Stimulated activated naive CD4-positive, alpha-beta T cell (primary cell): ENCODE data around the gene LDB2.

Experiments used
- DNase-seq, 6 experiments: peaks; one replicate each; lab custom pipeline; 2025; lab: John Stamatoyannopoulos, UW

Gene LDB2

DNA sequence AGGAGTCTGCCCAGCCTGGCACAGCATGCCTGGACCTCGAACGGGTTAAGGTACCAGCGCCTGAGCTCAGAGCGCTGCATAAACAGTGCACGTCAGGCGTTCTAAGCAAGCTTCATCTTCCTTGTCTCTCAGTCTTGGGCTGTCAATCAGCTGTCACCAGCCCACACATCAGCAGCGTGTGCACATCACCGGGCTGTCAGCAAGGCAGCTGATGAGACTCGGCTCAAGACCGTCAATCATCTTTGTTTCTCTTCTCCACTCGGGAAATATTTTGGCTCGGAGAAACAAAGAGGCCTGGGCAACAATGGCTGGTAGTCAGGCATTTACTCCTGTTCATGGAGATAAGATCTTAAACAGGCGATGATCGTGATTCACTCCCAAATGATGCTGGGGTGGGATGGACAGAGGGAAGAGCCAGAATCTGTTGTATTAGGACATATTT lies 141.3 kb downstream of the LDB2 start:
- DNase-seq = no peak

GRCh38 chr4:16754104-16754503 lies 144.3 kb downstream of the LDB2 start:
- DNase-seq = no peak

DNA sequence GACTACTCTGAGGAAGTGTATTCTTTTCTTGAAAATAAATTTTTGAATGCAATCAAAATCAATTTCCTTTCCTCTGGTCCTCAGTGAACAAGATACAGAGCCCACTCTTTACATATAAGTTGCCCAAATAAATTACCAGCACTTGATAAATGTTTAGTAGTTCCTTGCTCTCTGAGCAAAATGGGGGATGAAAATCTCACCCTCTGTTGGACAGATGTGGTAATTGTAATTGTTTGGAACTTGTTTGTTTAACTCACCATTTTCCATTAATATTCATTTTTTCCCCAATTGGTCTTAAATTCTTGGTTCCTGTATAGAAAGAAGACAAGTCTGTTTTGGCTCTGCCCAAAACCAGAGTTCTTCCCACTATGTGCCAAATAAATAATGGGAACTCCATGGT lies 146.3 kb downstream of the LDB2 start:
- DNase-seq = no peak

DNA sequence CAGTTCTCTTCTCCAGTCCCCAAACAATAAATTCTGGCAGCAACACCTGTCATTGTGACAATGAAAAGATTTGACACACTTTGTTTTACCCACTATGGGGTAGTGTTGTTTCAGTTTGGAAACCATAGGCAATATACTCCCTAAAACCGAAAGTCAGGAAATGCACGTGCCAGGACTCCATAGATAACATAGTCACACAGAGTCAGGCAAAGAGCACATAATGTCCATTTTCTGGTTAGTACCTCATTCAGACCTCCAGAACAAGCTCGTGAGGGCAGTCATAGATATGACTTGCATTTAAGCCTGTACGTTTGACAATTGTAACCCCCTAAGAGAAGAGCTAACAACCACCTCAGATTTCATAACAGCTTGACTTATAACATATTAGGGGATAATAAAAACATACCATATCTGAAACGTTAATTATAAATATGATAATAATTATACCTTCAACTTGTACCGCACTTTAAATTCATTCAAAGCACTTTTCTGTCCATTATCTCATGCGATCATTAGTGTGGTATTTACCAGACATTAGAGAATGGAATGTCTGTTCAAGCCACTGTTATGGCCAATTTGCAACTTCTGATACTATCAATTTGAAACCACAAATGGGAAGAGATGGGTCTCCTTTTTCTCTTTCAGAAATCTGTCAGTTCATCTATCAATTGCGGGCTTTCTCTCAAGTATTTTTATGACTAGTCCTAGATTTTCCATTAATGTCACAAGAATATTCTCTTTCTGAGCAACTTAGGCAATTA lies 147.4 kb downstream of the LDB2 start:
- no peak for DNase-seq

GRCh38 chr4:16750216-16750615 lies 148.2 kb downstream of the LDB2 start:
- no peak for DNase-seq

DNA sequence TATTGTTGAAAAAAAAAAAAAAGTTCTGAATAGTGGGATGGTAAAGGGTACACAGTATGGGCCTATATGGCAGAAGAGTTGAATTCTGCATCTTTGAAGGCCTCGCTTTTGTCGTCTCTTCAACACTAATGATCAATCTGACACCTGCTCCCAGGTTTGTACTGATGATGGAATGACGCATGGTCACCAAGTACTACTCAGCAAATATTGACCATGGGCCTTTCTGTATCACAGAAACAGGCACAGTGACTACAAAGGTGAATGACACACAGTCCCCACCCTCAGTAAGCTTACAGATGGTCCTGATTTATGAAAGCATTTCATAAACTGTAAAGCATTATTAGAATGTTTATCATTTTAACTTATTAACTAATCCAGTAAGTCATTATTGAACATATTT lies 152.6 kb downstream of the LDB2 start:
- DNase-seq = no peak

DNA sequence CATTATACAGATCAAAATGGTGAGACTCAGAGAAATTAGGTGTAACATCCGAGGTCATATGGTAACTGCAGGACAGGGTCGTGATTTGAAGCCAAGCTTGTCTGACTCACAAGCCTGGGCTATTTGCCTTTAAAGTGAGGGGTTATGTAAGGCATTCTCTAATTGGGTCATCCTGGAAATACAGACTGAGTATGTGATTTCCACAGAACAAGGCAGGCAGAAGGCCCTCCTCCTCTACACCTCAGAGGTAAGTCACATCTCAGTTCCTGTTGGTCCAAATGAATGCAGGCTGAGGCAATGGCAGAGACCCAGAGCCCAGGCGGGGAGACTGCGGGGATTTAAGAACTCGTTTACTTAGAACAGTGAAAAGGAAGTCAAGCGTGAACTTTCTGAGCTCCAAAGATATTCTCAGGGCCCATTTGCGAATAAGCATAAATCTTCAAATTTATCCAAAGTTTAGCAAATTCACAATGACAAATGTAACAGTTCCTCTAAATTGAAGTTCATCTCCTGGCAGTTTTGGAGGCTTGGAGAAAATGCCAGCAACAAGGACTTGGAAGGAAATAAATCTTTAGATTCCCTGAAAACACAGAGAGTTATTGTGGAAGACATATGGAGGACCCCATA lies 153.3 kb downstream of the LDB2 start:
- DNase-seq = no peak

DNA sequence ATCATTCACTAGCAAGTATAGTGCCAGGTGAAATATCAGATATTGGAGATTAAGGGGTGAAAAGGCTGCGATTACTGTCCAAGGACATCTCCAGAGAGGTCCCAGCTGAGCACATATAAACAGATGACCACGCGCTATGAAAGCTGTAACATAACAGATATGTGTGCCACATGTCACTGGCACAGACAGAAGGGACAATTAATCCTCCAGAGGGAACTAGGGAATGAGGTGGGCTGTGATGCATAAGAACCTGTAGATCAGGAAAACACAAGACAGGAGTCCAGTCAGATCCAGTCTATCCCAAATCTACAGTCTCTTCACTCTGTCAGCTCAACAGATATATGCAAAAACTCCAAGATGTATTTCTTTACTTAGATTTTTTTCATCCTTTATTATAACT lies 157.2 kb downstream of the LDB2 start:
- DNase-seq = no peak

- no peak for DNase-seq
Measured at GRCh38 chr4:16739997-16740624, 158.3 kb downstream of the LDB2 start.

DNA sequence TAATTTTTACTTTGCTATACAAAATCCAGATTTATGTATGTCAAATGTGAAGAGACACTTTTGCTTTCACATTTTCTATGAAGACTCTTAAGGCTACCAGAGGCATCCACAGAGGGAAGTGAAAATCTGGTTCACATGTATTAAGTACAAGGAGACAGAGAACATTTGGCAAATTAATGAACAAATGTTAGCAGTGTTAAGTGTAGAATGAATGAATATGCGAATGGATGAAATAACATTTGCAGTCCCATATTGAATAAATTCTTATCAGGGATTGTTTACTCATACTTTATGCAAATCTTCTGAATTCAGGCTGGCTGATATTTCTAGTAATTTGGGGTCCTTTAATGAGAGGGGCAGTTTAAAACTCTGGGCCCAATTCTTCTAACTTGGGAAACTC lies 159.9 kb downstream of the LDB2 start:
- no peak for DNase-seq

DNA sequence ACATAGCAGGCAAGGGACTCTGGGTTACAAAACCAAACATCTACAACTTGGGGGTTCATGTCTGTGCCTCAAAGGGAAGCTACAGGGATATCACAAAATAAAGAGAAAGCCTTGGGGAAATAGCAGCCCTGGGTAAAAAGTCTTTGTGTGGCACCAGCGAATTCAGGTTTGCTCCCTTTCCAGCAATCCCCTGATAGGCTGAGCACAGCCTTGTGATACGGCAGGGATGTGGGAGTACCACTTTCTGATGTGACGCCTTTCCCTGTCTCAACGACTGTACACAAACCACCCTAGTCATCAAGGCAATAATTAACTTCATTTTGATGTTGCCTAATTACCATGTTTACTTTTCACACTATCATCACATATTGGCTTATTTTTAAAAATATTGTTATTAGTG lies 164.9 kb downstream of the LDB2 start:
- no peak for DNase-seq

DNA sequence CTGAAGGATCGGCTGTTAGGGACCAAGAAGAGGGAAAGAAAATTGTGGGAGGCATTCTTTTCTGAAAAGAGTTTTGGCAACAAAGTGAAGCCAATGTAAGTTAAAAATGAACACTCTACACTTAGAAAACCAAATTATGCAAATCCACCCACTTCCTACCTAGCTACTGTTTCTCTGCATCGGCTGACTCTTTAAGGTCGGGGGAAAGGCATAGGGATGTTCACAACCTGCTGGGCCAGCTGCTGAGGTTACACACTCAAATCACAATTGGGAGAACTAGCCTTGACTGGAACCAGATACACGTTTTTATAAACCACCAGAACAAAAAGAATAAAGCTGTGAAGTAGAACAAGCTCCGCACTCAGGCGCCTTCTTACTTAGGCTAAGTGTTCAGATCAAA lies 165.7 kb downstream of the LDB2 start:
- DNase-seq = no peak

DNA sequence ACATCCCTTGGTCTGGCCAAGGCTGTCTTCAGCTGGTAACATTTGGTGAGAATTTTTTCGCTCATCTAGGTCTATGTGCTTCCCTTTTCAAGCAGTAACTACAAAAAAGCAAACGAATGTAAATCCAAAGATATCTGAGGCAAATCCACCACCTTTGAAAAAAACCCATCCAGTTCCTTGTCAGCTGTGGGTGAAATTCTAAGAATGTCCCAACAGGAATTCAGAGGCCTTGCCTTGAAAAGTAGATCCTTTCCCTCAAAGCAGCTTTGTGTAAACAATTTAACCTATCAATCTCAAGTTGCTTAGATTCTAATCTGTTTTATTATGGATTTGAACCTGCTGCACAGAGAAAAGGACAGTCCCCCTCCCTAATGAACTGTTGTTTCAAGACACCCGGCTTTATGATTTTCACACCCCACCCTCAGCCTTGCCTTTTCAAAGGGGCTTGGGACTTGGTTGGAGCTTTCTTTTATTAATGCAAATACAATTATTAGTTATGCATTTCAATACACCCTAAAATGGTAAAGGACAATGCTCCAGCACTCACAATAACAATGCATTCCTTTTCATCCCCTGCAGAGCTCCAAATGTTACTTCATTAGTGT lies 166.6 kb downstream of the LDB2 start:
- no peak for DNase-seq

GRCh38 chr4:16730522-16731205 lies 167.8 kb downstream of the LDB2 start:
- no peak for DNase-seq

DNA sequence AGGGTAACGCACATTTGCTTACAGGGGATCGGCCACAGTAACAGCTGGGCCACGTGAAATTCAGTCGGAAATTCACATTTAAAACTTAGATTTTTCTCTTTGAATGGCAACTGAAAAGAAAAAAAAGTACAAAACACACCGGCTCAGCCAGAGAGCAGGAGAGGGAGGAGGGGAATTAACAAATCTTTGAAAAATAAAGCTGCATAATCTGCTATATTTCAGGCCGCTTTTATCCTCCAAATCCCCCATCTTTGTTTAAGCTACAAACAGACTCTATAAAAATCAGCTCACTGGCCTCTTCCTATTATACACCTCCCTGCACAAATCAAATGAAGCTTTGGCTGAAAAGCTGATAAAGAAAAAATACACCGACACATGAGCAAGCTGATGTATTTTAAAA lies 169.1 kb downstream of the LDB2 start:
- no peak for DNase-seq

DNA sequence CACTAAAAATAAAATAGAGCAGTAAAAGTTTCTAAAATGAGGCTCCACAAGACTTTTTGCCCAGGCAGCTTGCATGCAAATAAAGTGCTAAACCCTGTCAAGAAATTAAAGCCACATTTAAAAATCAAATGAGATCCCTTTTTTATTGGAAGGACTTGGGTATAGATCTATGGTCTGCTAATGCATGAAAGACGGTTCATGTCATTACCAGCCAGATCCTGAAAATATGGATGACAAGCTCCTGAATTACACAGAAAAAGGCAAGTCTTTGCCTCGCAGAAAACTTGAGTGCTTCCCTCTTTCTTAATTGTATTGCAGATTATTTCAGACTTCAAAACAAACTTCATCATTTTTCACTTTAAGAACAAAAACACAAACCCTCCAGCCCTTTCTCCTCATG lies 169.6 kb downstream of the LDB2 start:
- DNase-seq = no peak

DNA sequence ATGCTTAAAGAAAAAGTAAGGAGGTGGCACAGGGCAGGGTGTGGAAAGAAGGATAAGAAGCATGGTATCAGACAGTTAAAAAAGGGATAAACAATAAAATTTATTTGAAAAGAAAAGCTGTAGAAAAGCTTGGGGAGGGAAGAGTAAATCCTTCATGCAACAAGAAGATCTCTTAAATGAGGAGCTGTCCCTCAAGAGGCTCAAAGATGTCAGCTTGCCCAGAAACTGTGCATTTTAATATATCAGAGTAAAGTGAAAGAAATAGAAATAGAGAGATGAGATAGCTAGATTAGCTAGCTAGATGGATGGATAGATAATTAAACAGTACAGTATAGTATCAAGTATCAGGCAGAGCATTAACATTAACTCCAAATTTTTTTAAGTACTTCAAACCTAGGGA lies 170.3 kb downstream of the LDB2 start:
- no peak for DNase-seq

GRCh38 chr4:16727218-16727617 lies 171.2 kb downstream of the LDB2 start:
- no peak for DNase-seq

- no peak for DNase-seq
Measured at GRCh38 chr4:16726368-16727050, 171.9 kb downstream of the LDB2 start.

DNA sequence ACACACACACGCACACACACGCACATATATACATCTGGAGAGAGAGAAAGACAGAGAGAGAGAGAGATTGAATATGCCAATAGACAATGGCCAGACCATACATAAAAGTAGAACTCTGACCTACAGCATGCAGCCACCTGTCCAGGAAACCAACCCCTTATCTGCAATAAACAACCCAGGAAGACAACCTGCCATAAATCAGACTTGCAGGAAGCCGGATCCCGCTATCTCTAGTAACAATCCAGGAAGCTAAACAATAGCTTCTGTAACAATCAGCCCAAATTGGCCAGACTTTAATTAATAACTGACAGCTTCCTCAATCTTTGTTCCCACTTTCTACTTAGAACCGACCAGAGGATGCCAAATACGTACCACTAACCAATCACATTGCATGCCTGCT lies 173.2 kb downstream of the LDB2 start:
- DNase-seq = no peak

GRCh38 chr4:16722416-16722815 lies 176.0 kb downstream of the LDB2 start:
- no peak for DNase-seq
